ENCODE data around the gene RALGAPA2. TPM values are rescaled to one million over a fixed set of nuclear protein-coding genes. Genes with fewer than 3 reads are reported as not detected.

Gene RALGAPA2
- total RNA-seq, 1 donor from 2014 or later = 30.3 TPM

GRCh38 chr20:20503777-20504530, 208.5 kb downstream of the RALGAPA2 start:
- Mint-ChIP-seq H3K36me3 (ENCODE audit: low read depth, unreplicated experiment) (peaks cover 4% of the 10 kb centered on the region), H3K4me1 (ENCODE audit: unreplicated experiment) (no peaks in the 10 kb centered on the region), H3K27ac (ENCODE audit: unreplicated experiment) (no peak overlapping the region), H3K27me3 (ENCODE audit: unreplicated experiment) (no peaks in the 10 kb centered on the region), H3K4me3 (ENCODE audit: unreplicated experiment) (no peak overlapping the region), H3K9me3 (ENCODE audit: unreplicated experiment) (no peaks in the 10 kb centered on the region)
- DNase-seq (ENCODE audit: low spot score) = no peak
- TF ChIP-seq, protein P1, sequence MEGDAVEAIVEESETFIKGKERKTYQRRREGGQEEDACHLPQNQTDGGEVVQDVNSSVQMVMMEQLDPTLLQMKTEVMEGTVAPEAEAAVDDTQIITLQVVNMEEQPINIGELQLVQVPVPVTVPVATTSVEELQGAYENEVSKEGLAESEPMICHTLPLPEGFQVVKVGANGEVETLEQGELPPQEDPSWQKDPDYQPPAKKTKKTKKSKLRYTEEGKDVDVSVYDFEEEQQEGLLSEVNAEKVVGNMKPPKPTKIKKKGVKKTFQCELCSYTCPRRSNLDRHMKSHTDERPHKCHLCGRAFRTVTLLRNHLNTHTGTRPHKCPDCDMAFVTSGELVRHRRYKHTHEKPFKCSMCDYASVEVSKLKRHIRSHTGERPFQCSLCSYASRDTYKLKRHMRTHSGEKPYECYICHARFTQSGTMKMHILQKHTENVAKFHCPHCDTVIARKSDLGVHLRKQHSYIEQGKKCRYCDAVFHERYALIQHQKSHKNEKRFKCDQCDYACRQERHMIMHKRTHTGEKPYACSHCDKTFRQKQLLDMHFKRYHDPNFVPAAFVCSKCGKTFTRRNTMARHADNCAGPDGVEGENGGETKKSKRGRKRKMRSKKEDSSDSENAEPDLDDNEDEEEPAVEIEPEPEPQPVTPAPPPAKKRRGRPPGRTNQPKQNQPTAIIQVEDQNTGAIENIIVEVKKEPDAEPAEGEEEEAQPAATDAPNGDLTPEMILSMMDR (IDR thresholded peaks at IDR 0.05; ENCODE audit: unreplicated experiment) = no peak

DNA sequence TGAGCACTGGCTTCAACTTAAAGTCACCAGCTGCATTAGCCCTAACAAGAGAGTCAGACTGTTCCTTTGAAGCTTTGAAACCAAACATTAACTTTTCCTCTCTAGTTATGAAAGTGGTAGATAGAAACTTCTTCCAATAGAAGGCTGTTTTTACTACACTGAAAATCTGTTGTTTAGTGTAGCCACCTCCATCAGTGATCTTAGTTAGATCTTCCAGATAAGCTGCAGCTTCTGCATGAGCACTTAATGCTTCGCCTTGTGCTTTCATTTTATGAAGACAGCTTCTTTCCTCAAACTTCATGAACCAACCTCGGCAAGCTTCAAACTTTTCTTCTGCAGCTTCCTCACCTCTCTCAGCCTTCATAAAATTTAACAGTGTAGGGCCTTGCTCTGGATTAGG, 211.3 kb downstream of the RALGAPA2 start:
- H3K27me3 Mint-ChIP-seq (ENCODE audit: unreplicated experiment) = peaks cover 3% of the 10 kb centered on the region
- H3K4me3 Mint-ChIP-seq (ENCODE audit: unreplicated experiment) = no peak overlapping the region
- H3K9me3 Mint-ChIP-seq (ENCODE audit: unreplicated experiment) = no peaks in the 10 kb centered on the region
- no peak for DNase-seq (ENCODE audit: low spot score)
- TF ChIP-seq, protein P1 (IDR thresholded peaks at IDR 0.05; ENCODE audit: unreplicated experiment) = no peak
- H3K27ac Mint-ChIP-seq (ENCODE audit: unreplicated experiment) = no peak overlapping the region
- peaks cover 8% of the 10 kb centered on the region for H3K36me3 Mint-ChIP-seq (ENCODE audit: low read depth, unreplicated experiment)
- no peaks in the 10 kb centered on the region for H3K4me1 Mint-ChIP-seq (ENCODE audit: unreplicated experiment)

GRCh38 chr20:20500312-20500711, 212.1 kb downstream of the RALGAPA2 start:
- H3K4me1 Mint-ChIP-seq (ENCODE audit: unreplicated experiment) = no peaks in the 10 kb centered on the region
- peaks cover 3% of the 10 kb centered on the region for H3K27me3 Mint-ChIP-seq (ENCODE audit: unreplicated experiment)
- TF ChIP-seq, protein P1 (IDR thresholded peaks at IDR 0.05; ENCODE audit: unreplicated experiment) = no peak
- no peak for DNase-seq (ENCODE audit: low spot score)
- no peaks in the 10 kb centered on the region for H3K9me3 Mint-ChIP-seq (ENCODE audit: unreplicated experiment)
- peaks cover 8% of the 10 kb centered on the region for H3K36me3 Mint-ChIP-seq (ENCODE audit: low read depth, unreplicated experiment)
- no peak overlapping the region for H3K27ac Mint-ChIP-seq (ENCODE audit: unreplicated experiment)
- H3K4me3 Mint-ChIP-seq (ENCODE audit: unreplicated experiment) = no peak overlapping the region

- no peak for DNase-seq (ENCODE audit: low spot score)
- TF ChIP-seq, protein P1 (IDR thresholded peaks at IDR 0.05; ENCODE audit: unreplicated experiment) = no peak
- Mint-ChIP-seq H3K9me3 (ENCODE audit: unreplicated experiment) (no peaks in the 10 kb centered on the region), H3K36me3 (ENCODE audit: low read depth, unreplicated experiment) (peaks cover 8% of the 10 kb centered on the region), H3K4me1 (ENCODE audit: unreplicated experiment) (no peaks in the 10 kb centered on the region), H3K27ac (ENCODE audit: unreplicated experiment) (no peak overlapping the region), H3K27me3 (ENCODE audit: unreplicated experiment) (peaks cover 3% of the 10 kb centered on the region), H3K4me3 (ENCODE audit: unreplicated experiment) (no peak overlapping the region)
Observed at GRCh38 chr20:20499439-20499838, 213.0 kb downstream of the RALGAPA2 start.

DNA sequence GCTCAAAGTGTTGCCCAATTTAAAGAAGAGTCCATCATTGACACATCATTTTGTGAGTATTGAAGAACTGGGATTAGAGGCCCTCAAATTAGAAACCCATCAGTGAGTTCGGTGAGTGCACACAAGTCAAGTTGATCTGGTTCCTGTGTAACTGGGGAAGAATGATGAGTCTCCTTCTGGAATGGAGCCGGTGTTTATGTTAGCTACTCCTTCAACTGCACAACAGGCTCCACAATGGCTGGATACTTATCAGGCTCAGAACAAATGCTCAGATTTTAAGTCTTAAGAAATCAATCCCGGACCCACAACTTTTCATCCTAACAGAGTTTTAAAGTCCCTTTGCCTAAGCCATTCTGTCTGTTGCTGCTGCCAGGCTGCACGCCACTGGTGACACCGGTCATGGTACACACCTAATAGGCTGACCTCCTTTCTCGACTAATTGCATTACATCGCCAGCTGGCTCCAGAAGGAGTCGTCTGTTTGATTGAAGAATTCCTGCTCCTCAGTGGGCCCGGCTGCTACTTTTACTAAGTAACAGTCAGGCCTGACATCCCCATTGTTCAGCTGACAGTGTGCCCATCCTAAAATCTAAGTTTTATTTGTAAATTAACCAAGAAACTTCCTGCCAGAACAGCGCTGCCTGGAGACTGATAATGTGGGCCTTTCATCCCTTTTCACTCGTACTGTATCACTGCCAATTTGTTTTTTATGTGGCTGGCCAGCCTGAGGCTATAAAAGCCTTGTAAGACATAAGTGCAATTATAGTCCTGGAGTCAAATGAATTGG, 214.2 kb downstream of the RALGAPA2 start:
- DNase-seq (ENCODE audit: low spot score) = no peak
- TF ChIP-seq, protein P1 (IDR thresholded peaks at IDR 0.05; ENCODE audit: unreplicated experiment) = no peak
- H3K9me3 Mint-ChIP-seq (ENCODE audit: unreplicated experiment) = no peaks in the 10 kb centered on the region
- H3K27ac Mint-ChIP-seq (ENCODE audit: unreplicated experiment) = no peak overlapping the region
- peaks cover 6% of the 10 kb centered on the region for H3K36me3 Mint-ChIP-seq (ENCODE audit: low read depth, unreplicated experiment)
- H3K27me3 Mint-ChIP-seq (ENCODE audit: unreplicated experiment) = peaks cover 3% of the 10 kb centered on the region
- H3K4me3 Mint-ChIP-seq (ENCODE audit: unreplicated experiment) = no peak overlapping the region
- H3K4me1 Mint-ChIP-seq (ENCODE audit: unreplicated experiment) = no peaks in the 10 kb centered on the region
